Endothelial cell of hepatic sinusoid (primary cell): ENCODE results near the gene TUBA3E.
"Not testable (repeated sequence)": the region's sequence is repeated elsewhere in the genome, so short reads cannot be mapped to it uniquely, and the experiment has no call there.

ENCODE experiments used
- in situ Hi-C: cut with HindIII; loops from 2 replicates; pipeline ENCODE4 v1.10.0; 2017; ENCODE audit warnings: low sequenced_read_pairs

The TUBA3E gene

GRCh38 chr2:130198343-130198742 is at the start of gene TUBA3E:
TUBA3E (minus strand) TSS chr2:130198439; CDS start chr2:130198360, 79 bp downstream.
- in situ Hi-C loops, result no loop called here

- in situ Hi-C loops, result no loop called here
These were observed 48.2 kb upstream of the TUBA3E start for GRCh38 chr2:130246430-130246829.

DNA sequence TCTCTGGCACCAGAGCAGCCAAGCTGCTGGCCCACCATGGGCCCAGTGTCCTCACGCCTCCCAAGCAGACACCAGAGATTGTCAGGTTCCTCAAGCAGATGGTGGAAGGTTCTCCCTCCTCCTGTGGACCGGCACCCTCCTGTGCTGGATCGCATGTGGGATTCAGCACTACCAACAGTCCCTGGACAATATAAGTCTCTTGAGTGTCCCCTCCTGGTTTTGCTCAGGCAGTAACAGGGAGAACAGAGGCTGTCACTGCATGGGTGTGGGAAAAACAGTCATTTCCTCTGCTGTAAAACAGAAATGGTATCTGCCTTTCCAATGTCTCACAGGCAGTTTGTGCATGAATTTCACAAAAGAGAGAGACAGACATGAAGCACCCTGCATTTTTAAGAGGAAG is 47.7 kb upstream of the TUBA3E start:
- in situ Hi-C loops, result no loop called here

GRCh38 chr2:130243359-130243758 is 45.1 kb upstream of the TUBA3E start:
- in situ Hi-C loops, result no loop called here

DNA sequence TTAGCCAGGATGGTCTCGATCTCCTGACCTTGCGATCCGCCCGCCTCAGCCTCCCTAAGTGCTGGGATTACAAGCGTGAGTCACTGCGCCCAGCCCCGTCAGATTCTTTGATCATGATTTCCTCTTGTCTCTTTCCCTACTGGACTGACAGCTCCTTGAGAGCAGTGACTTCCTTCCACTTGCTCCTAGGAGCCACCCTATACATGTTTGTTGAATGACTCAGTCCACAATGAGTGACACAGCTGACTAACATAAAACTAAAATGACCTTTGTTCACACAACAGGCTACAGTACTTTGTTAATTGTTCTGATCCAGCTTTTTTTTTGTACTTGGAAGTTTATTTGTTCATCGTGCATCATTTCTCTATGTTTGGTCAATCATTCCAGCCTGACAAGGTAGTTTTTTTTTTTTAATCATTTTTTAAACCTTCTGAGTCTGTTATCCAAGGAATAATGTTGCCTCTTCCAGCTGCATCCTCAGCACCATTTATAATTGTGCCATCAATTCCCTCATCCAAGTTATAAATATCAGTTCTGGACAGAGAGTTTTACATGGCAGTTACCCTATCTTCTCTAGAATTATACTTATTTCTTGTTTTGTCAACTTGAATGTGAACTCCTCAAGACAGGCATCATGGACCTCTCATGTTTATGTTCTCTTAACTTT is 42.9 kb upstream of the TUBA3E start:
- in situ Hi-C loops, result no loop called here

DNA sequence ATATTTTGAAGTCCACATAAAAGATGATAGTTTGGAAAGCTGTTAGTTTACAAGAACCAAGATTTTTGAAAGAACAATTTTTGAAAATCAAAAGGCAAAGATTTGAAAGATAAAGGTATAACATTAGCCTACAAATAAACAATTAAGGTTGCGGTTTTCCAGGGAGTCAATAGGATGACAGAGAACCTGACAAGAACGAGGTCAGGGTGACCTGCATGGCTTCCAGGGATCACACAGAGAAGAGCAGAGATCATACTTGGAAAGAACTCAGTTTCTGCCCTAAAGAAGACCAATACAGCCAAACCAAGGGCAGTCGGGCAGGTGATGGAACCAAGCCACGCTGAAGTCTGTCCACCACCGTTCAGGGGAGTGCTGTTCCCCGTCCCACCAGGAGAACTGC is 41.3 kb upstream of the TUBA3E start:
- in situ Hi-C loops, result not testable (repeated sequence)

- in situ Hi-C loops, result not testable (repeated sequence)
These were observed 34.8 kb upstream of the TUBA3E start for GRCh38 chr2:130233066-130233465.

DNA sequence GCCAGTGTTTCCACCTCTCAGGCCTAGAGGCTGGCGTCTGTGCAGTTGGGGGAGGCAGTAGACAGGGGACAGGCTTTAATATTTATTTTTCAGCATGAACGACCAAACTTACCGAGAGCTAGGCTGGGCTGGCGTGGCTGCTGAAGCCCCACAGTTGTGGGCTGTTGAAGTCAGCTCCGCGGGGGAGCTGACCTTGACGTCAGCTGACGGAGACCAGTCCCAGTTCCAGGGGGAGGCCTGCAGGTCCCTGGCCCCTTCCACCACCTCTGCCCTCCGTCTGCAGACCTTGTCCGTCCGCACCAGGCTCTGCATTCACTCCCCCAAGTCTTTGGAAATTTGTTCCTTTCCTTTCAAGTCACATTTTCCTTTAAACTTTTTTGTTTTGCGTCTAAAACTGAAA is 33.4 kb upstream of the TUBA3E start:
- in situ Hi-C loops, result no loop called here

DNA sequence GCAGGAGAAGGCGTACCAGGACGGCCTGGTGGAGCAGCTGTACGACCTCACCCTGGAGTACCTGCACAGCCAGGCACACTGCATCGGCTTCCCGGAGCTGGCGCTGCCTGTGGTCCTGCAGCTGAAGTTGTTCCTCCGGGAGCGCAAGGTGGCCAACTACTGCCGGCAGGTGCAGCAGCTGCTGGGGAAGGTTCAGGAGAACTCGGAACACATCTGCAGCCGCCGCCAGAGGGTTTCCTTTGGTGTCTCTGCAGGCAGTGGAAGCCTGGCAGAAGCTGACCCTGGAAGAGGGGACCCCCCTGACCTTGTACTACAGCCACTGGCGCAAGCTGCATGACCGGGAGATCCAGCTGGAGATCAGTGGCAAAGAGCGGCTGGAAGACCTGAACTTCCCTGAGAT is 32.7 kb upstream of the TUBA3E start:
- in situ Hi-C loops, result not testable (repeated sequence)

- in situ Hi-C loops, result not testable (repeated sequence)
These were observed 32.1 kb upstream of the TUBA3E start for GRCh38 chr2:130230376-130230775.

- in situ Hi-C loops, result not testable (repeated sequence)
These were observed 30.9 kb upstream of the TUBA3E start for GRCh38 chr2:130229161-130229510.

DNA sequence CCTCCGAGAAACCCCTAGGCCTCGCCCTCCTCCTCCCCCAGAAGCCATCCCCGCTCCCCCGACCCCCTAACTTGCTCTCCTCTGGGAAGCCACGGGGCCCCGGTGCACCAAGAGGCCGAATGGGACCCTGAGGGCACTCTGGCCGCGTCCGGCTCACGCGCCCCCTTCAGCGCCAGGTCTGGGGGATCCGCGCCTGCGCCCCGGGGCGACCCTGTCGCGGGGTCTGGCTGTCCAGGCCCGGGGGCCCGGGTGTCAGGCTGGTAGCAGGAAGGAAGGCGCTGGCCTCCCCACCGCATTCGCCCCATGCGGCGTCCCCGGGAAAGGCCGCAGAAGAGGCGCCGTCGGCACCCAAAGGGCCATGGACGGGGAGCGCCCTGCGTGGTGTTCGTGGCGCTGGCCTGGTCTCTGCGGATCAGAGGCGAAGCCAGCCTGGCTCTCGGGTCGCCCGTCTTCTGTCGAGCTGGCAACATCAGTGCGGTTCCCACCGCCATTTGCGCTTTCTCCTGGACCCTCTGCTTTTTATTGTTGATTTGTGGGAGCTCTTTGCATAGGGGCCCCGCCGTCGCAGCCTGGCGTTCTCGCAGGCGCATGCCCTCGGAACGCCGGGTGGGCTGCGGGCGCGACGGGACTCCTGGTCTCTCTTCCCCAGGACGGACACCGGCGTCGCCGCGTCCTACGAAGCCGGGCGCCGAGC is 30.4 kb upstream of the TUBA3E start:
- in situ Hi-C loops, result not testable (repeated sequence)

GRCh38 chr2:130228005-130228404 is 29.8 kb upstream of the TUBA3E start:
- in situ Hi-C loops, result not testable (repeated sequence)

DNA sequence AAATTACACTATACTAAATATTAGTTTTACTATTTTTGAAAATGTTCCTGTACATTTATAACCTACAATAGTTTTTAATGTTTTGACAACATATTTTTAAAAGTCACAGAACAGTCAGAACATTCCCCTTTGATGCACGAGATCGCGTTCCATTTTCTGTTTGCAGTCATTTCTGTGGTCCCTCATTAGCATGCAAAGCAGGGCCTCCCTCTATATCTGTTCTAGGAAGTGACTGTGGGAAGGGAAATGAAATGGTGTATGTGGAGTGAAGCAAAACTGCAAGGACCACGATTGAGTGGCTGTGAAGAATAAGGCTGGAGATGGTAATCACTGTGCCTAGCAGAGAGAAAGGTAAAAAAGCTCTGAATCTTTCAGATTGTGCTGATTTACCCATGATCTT is 24.3 kb upstream of the TUBA3E start:
- in situ Hi-C loops, result not testable (repeated sequence)

GRCh38 chr2:130220505-130220904 is 22.3 kb upstream of the TUBA3E start:
- in situ Hi-C loops, result not testable (repeated sequence)

DNA sequence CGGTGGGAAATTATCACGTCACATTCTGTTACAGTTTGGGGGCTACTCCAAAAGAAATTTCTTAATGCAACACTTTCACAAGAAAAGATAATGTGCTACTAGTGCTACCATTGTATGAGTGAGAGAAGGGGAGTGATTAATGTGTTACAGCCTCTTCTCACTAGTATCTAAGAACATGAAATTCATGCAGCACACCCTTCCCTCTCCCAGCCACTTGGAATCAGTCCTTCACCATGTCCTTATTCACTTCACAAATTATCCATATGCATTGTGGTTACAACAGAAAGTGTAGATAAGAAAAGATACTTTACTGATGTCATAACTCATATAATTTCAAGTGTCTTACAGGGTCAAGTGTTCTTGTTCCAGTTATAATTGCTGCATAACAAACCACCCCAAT is 20.9 kb upstream of the TUBA3E start:
- in situ Hi-C loops, result not testable (repeated sequence)

GRCh38 chr2:130207051-130207450 is 8.8 kb upstream of the TUBA3E start:
- in situ Hi-C loops, result not testable (repeated sequence)

DNA sequence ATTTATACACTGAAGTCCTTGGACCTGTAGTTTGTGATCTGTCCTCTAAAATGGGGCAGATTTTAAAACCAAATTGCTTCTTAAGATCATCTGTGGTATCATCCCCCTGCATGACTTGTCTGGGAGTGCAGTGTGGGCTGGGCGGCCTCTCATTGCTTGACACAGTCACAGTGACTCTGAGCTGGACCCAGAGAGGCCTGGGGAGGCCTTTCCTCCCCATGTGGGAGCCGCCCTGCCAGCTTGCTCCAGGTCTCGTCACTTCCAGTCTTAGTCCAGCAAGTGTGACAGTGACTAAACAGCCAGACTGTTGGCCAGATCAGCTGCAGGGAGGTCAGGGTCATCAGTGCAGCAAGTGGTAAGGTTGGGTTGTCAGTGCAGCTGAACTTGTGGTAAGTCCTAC is 4.9 kb upstream of the TUBA3E start:
- in situ Hi-C loops, result not testable (repeated sequence)

GRCh38 chr2:130202518-130202917 is 4.3 kb upstream of the TUBA3E start:
- in situ Hi-C loops, result not testable (repeated sequence)

DNA sequence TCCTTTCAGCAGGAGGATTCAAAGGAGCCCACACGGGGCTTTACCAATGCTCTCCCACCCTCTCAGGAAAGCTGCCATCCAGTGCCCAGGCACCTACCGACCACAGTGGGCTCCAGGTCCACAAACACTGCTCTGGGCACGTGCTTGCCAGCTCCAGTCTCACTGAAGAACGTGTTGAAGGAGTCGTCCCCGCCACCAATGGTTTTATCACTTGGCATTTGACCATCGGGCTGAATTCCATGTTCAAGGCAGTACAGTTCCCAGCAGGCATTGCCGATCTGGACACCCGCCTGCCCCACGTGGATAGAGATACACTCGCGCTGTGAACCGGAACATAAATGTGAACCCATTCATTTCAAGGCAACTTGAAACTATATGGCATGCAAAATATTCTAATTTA is 2.2 kb downstream of the TUBA3E start:
- in situ Hi-C loops, result not testable (repeated sequence)

DNA sequence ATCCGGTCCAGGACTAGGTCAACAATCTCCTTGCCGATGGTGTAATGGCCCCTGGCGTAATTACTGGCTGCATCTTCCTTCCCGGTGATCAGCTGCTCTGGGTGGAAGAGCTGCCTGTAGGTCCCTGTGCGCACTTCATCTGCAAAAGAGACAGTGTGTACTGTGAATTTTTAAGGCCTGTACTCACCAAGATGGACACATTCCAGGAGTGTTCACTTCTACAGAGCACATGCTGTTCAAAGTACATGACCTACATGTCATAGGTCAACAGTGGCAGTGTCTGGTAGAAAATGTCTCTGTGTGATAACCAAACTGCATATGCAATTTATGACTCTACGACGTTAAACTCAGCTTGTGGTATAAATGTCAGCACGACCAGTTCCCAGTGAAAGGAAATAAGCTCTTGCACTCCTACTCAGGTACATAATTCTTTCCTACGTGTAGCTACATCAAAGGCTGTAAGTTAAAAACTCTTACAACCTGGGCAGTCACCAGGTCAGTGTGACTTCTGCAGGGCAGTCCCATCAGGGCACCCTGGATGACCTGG is 3.1 kb downstream of the TUBA3E start:
- in situ Hi-C loops, result not testable (repeated sequence)

- in situ Hi-C loops, result not testable (repeated sequence)
These were observed 4.4 kb downstream of the TUBA3E start for GRCh38 chr2:130193824-130194223.
